Transverse colon (tissue), 4 donors: ENCODE results near the gene PCSK7. TPM values are rescaled to one million over a fixed set of nuclear protein-coding genes. Genes with fewer than 3 reads are reported as not detected.
"Not testable (repeated sequence)": the region's sequence is repeated elsewhere in the genome, so short reads cannot be mapped to it uniquely, and the experiment has no call there.

Source experiments
- DNase-seq: peaks from one replicate; pipeline ENCODE4 v3.0.0-alpha.2; 2019
- H3K27ac ChIP-seq, 4 donors: fragments of 200-600 bp; sonication (generic); 2 replicates each; pipeline ENCODE4 v1.5.1; 2016 to 2018; ENCODE audit warnings: inconsistent platforms in 4 of 4
- H3K27me3 ChIP-seq: fragments of 200-600 bp; sonication (generic); 2 replicates; pipeline ENCODE4 v1.5.1; 2017; ENCODE audit warnings: inconsistent platforms
- H3K36me3 ChIP-seq, 4 donors: fragments of 200-600 bp; sonication (generic); 2 replicates each; pipeline ENCODE4 v1.5.1; 2017 to 2019; ENCODE audit warnings: inconsistent platforms in 4 of 4
- H3K4me1 ChIP-seq, 4 donors: fragments of 200-600 bp; sonication (generic); 2 replicates each; pipeline ENCODE4 v1.5.1; 2017 to 2020; ENCODE audit warnings: inconsistent platforms in 4 of 4
- H3K4me3 ChIP-seq, 4 donors: fragments of 200-600 bp; sonication (generic); 1 replicate in 1 of 4; 2 replicates in 3 of 4; pipeline versions ENCODE4 v1.5.1 to v1.6.1; 2017 to 2019; ENCODE audit warnings: inconsistent platforms in 4 of 4
- H3K9me3 ChIP-seq, 2 donors: fragments of 200-600 bp; sonication (generic); 2 replicates each; pipeline ENCODE4 v1.5.1; 2017 to 2019; ENCODE audit warnings: inconsistent platforms in 2 of 2
- EP300 ChIP-seq: sonication (generic); formaldehyde crosslinking; IDR thresholded peaks from one replicate; pipeline ENCODE4 v1.6.1; 2017; ENCODE audit warnings: antibody characterized with exemption, low read depth
- POLR2A ChIP-seq: fragments of 450-650 bp; IDR thresholded peaks from one replicate; pipeline ENCODE4 v1.6.1; 2016; ENCODE audit warnings: antibody characterized with exemption, mild to moderate bottlenecking, moderate library complexity
- POLR2AphosphoS5 ChIP-seq, 3 donors: sonication (generic); formaldehyde crosslinking; IDR thresholded peaks; one replicate each; pipeline ENCODE4 v1.6.1; 2016; ENCODE audit warnings: antibody characterized with exemption in 3 of 3
- WGBS, 2 donors: methylation state at CpG; one replicate each; pipeline ENCODE4 v1.1.5; 2018; ENCODE audit warnings: low coverage in 1 of 2; 5-methylcytosine and 5-hydroxymethylcytosine counted together
- in situ Hi-C, 4 donors: fragments of 200-750 bp; cut with MboI; loops; one replicate each; pipeline versions ENCODE4 v1.15.0 to v1.15.1; 2017; ENCODE audit warnings: low sequenced_read_pairs in 3 of 4, low pct_ligation_motif_present in 1 of 4, low pct_unique_long_range_greater_than_20kb in 1 of 4
- intact Hi-C: fragments of 100-400 bp; cut with DNase I; formaldehyde crosslinking; loops from one replicate; pipeline ENCODE4 v1.15.1; 2023; ENCODE audit warnings: low total_unique reads
- total RNA-seq, 4 donors: library from RNA; depleted of rRNA; stranded (reverse); fragments of >200 nt; gene quantifications; one replicate each; pipeline ENCODE4 v1.1.0, GENCODE V29; 2016
- TF ChIP-seq, protein P1 (sequence below), 5 experiments: fragments of 200-600 bp in 3 of 5; fragments of 450-650 bp in 2 of 5; sonication (generic) in 3 of 5; IDR thresholded peaks; 1 replicate in 2 of 5; 2 replicates in 3 of 5; pipeline ENCODE4 v1.5.1; 2016 to 2017; ENCODE audit warnings: antibody characterized with exemption in 5 of 5, inconsistent platforms in 3 of 5, mild to moderate bottlenecking in 2 of 5, moderate library complexity in 1 of 5

The PCSK7 gene
- total RNA-seq, 4 donors from 2014 or later, result 182 to 432 (median 204) TPM

DNA sequence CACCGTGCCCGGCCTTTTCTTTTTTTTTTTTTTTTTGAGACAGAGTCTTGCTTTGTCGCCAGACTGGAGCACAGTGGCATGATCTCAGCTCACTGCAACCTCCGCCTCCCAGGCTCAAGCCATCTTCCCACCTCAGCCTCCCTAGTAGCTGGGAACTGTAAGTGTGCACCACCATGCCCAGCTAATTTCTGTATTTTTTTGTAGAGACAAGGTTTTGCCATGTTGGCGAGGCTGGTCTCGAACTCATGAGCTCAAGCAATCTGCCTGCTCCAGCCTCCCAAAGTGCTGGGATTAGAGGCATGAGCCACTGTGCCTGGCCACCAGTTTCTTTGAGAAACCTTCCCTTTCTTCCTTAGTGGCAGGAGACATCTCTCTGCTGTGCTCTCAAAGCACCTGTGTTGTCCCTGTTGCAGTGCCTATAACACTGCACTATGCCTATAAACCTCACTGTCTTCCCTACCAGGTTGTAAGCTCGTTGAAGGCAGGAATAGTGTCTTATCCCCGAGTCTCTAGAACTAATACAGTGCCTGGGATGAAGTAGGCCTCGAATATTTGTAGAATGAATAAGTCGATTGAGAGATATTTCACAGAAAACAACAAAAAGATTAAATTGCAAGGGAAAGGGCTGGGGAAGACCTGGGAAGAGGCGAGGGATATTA, 19.0 kb downstream of the PCSK7 start:
- H3K27me3 ChIP-seq, result no peaks in the 10 kb centered on the region
- TF ChIP-seq, protein P1, sequence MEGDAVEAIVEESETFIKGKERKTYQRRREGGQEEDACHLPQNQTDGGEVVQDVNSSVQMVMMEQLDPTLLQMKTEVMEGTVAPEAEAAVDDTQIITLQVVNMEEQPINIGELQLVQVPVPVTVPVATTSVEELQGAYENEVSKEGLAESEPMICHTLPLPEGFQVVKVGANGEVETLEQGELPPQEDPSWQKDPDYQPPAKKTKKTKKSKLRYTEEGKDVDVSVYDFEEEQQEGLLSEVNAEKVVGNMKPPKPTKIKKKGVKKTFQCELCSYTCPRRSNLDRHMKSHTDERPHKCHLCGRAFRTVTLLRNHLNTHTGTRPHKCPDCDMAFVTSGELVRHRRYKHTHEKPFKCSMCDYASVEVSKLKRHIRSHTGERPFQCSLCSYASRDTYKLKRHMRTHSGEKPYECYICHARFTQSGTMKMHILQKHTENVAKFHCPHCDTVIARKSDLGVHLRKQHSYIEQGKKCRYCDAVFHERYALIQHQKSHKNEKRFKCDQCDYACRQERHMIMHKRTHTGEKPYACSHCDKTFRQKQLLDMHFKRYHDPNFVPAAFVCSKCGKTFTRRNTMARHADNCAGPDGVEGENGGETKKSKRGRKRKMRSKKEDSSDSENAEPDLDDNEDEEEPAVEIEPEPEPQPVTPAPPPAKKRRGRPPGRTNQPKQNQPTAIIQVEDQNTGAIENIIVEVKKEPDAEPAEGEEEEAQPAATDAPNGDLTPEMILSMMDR (IDR thresholded peaks at IDR 0.05), result no peak
- WGBS, 2 donors, result 88 to 94% methylated on average over 6 to 11 of the region's 11 CpGs
- H3K4me3 ChIP-seq, result no peak overlapping the region
- no peaks in the 10 kb centered on the region for H3K9me3 ChIP-seq
- no peak overlapping the region for H3K27ac ChIP-seq
- in situ Hi-C loops, result no loop called here
- no peak for DNase-seq
- peaks cover 0 to 47% (median 16%) of the 10 kb centered on the region in 4 donors for H3K36me3 ChIP-seq
- H3K4me1 ChIP-seq, result peaks cover 0 to 12% (median 3%) of the 10 kb centered on the region in 4 donors
- intact Hi-C loops, result no loop called here

DNA sequence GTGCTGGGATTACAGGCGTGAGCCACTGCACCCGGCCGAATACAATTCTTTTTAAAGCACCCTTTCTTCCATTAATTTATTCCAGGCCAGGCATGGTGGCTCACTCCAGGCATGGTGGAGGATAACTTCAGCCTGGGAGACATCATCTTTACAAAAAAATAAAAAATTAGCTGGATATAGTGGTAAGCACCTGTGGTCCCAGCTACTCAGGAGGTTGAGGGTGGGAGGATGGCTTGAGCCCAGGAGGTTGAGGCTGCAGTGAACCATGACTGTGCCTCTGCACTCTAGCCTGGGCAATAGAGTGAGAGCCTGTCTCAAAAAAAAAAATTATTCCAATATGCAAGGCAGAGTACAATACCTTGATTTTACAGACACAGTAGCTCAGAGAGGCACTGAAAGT, 21.3 kb downstream of the PCSK7 start:
- Histone ChIP-seq H3K27ac (peak overlapping the region; percentile 11 to 50 (median 34)), H3K27me3 (no peaks in the 10 kb centered on the region), H3K9me3 (no peaks in the 10 kb centered on the region), H3K36me3 (peaks cover 0 to 26% (median 8%) of the 10 kb centered on the region in 4 donors), H3K4me3 (no peak overlapping the region), H3K4me1 (no peaks in the 10 kb centered on the region)
- TF ChIP-seq, protein P1 (IDR thresholded peaks at IDR 0.05), result no peak
- TF ChIP-seq POLR2AphosphoS5 (IDR thresholded peaks at IDR 0.05) (no peak), EP300 (no peak)
- 89% methylated on average over 3 of the region's 3 CpGs; no CpG with 5 or more reads in 1 of the 2 donors for WGBS, 2 donors
- in situ Hi-C loops, result no loop called here
- no peak for DNase-seq
- intact Hi-C loops, result no loop called here

DNA sequence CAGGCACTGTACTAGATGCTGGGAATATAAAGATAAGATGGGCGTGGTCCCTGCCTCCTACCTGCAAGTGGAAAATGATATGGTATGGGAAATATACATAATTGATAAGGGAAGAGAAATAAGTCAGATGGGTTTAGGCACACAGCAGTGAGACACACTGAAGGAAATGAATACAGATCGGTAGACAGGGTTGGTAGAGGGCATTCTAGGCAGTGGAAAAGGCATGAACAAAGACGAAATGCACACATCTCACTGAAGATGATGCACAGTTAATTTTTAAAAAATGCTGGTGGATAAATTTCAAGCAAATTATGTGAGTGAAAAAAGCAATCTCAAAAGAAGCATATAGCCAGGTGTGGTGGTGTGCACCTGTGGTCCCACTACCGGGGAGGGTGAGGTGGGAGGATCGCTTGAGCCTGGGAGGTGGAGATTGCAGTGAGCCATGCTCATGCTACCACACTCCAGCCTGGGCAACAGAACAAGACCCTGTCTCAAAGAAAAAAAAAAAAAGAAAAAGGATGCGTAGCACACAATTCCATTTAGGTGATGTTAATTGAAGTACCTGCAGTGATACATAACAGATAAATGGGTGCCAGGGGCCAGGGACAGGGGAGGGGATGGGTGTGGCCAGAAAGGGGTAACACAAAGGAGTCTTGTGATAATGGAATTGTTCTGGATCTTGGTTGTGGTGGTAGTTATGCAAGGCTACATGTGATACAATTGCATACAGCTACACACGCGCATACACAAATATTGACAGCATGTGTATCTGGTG, 22.3 kb downstream of the PCSK7 start:
- H3K4me3 ChIP-seq, DNase-seq, H3K27me3 ChIP-seq, H3K9me3 ChIP-seq, in situ Hi-C loops: not testable (repeated sequence)
- peak in 2 of 3 donors; percentile 42 to 73 for TF ChIP-seq POLR2AphosphoS5 (IDR thresholded peaks at IDR 0.05)
- TF ChIP-seq POLR2A, result peak; percentile 33
- 84 to 88% methylated on average over 7 of the region's 8 CpGs for WGBS, 2 donors
- Histone ChIP-seq H3K36me3 (peaks cover 0 to 23% (median 8%) of the 10 kb centered on the region in 4 donors), H3K27ac (peak overlapping the region in 3 of 4 donors; percentile 11 to 50 (median 48)), H3K4me1 (peaks cover 0 to 10% (median 0%) of the 10 kb centered on the region in 4 donors)
- intact Hi-C loops, result loop anchor here (5.0 kb wide), 1 partner anchor 77 kb away; no protein-coding TSS in a partner anchor

DNA sequence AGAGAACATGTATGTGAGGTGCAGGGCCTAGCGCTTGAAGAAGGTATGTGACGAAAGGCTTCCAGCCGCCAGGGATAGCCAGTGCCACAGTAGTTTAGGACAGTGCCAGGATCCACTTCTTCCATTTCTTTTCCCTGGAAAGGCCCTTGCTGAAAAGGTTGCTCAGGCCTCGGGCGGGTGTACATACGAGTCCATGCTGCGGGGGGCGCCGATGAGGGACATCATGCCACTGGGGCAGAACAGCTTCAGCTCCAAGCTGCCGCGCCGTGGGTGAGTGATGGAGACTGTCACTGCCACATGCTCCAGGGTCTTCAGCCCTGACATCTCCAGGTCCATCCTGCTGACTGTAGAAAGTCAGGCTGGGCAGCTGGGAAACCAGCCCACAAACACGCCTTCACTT, 23.2 kb downstream of the PCSK7 start:
- H3K4me3 ChIP-seq, H3K9me3 ChIP-seq, H3K27me3 ChIP-seq, DNase-seq, in situ Hi-C loops: not testable (repeated sequence)
- TF ChIP-seq POLR2AphosphoS5 (IDR thresholded peaks at IDR 0.05), result peak; percentile 46 to 77 (median 65)
- TF ChIP-seq, protein P1 (IDR thresholded peaks at IDR 0.05), result peak in 1 of 5 experiments; percentile 19
- intact Hi-C loops, result loop anchor here (5.0 kb wide), 1 partner anchor 76 kb away; no protein-coding TSS in a partner anchor
- peak overlapping the region in 1 of 4 donors; percentile 46 for H3K27ac ChIP-seq
- peaks cover 0 to 18% (median 5%) of the 10 kb centered on the region in 4 donors for H3K36me3 ChIP-seq
- WGBS, 2 donors, result 60 to 93% methylated on average over 2 to 9 of the region's 13 CpGs
- H3K4me1 ChIP-seq, result peaks cover 0 to 18% (median 0%) of the 10 kb centered on the region in 4 donors
